Adrenal gland (tissue), 5 donors: Measurements from ENCODE around the gene FRY.

ENCODE experiments used
- POLR2A ChIP-seq, 2 donors: fragments of 450-650 bp; IDR thresholded peaks; one replicate each; pipeline ENCODE4 v1.6.1; 2017; ENCODE audit warnings: antibody characterized with exemption in 2 of 2, mild to moderate bottlenecking in 2 of 2, moderate library complexity in 1 of 2
- TF ChIP-seq, protein P1 (sequence below), 6 experiments: fragments of 450-650 bp in 4 of 6; fragments of 200-600 bp in 2 of 6; sonication (generic) in 1 of 6; IDR thresholded peaks; 1 replicate in 5 of 6; 2 replicates in 1 of 6; pipeline versions ENCODE4 v1.5.1 to v1.8.0; 2016 to 2021; ENCODE audit warnings: antibody characterized with exemption in 6 of 6, mild to moderate bottlenecking in 2 of 6, moderate library complexity in 1 of 6
- donor health status: DM: no; HTN: no; CAD: no.

DNA sequence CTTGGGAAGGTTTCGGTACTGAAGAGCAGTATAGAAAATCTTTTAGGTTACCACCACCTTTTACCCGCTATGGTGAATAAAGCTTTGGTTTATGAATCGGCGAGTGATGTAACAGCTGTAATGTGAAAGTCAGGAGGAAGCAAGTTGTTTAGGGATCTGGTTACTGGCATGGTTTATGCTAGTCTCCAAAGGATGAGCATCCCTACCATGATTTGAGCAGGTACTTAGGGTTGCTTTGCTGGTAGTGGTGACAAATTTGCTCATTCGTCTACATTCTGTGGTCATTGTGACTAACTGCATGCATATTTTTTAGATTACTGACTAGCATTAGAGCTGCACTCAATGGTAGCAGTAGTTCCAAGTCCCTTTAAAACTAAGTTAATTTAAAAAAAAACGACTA, 104.1 kb downstream of the FRY start:
- TF ChIP-seq, protein P1, sequence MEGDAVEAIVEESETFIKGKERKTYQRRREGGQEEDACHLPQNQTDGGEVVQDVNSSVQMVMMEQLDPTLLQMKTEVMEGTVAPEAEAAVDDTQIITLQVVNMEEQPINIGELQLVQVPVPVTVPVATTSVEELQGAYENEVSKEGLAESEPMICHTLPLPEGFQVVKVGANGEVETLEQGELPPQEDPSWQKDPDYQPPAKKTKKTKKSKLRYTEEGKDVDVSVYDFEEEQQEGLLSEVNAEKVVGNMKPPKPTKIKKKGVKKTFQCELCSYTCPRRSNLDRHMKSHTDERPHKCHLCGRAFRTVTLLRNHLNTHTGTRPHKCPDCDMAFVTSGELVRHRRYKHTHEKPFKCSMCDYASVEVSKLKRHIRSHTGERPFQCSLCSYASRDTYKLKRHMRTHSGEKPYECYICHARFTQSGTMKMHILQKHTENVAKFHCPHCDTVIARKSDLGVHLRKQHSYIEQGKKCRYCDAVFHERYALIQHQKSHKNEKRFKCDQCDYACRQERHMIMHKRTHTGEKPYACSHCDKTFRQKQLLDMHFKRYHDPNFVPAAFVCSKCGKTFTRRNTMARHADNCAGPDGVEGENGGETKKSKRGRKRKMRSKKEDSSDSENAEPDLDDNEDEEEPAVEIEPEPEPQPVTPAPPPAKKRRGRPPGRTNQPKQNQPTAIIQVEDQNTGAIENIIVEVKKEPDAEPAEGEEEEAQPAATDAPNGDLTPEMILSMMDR (IDR thresholded peaks at IDR 0.05) = no peak
- no peak for TF ChIP-seq POLR2A (IDR thresholded peaks at IDR 0.05)
